MM.1S (cell line): ENCODE measurements around the gene ADK.

Source experiments
- DNase-seq: peaks from one replicate; pipeline ENCODE4 v3.0.0-alpha.2; 2015
- H2AFZ ChIP-seq: fragments of 300-600 bp; sonication (generic); 2 replicates; pipeline ENCODE4 v1.6.0; 2016; ENCODE audit warnings: antibody characterized with exemption, low read length
- H3F3A ChIP-seq: fragments of 300-600 bp; sonication (generic); 2 replicates; pipeline ENCODE4 v1.6.1; 2016; ENCODE audit warnings: mild to moderate bottlenecking, antibody characterized with exemption, low read length, moderate library complexity, mixed read lengths; ENCODE audit not compliant: insufficient read depth
- H3K27ac ChIP-seq: fragments of 300-600 bp; sonication (generic); 2 replicates; pipeline ENCODE4 v1.5.1; 2016; ENCODE audit warnings: mild to moderate bottlenecking, low read length
- H3K27me3 ChIP-seq: fragments of 300-600 bp; sonication (generic); replicated peaks from 2 replicates; pipeline ENCODE4 v1.6.0; 2016; ENCODE audit warnings: low read length; ENCODE audit not compliant: insufficient read depth
- H3K36me3 ChIP-seq: fragments of 300-600 bp; sonication (generic); replicated peaks from 2 replicates; pipeline ENCODE4 v1.6.1; 2016; ENCODE audit warnings: mild to moderate bottlenecking, low read length, mixed read lengths; ENCODE audit not compliant: insufficient read depth
- H3K4me1 ChIP-seq: fragments of 300-600 bp; sonication (generic); 2 replicates; pipeline ENCODE4 v1.6.1; 2016; ENCODE audit warnings: low read length, mixed read lengths
- H3K4me2 ChIP-seq: fragments of 300-600 bp; sonication (generic); 2 replicates; pipeline ENCODE4 v1.6.0; 2016; ENCODE audit warnings: low read depth, low read length
- H3K4me3 ChIP-seq: fragments of 300-600 bp; sonication (generic); 2 replicates; pipeline ENCODE4 v1.5.1; 2016; ENCODE audit warnings: low read length, mixed read lengths
- H3K79me2 ChIP-seq: fragments of 300-600 bp; sonication (generic); 2 replicates; pipeline ENCODE4 v1.6.1; 2016; ENCODE audit warnings: mixed run types, low read length, mixed read lengths
- H3K9ac ChIP-seq: fragments of 300-600 bp; sonication (generic); 2 replicates; pipeline ENCODE4 v1.6.1; 2016; ENCODE audit warnings: low read length, mixed read lengths
- H3K9me2 ChIP-seq: fragments of 300-600 bp; sonication (generic); replicated peaks from 2 replicates; pipeline ENCODE4 v1.6.1; 2016; ENCODE audit warnings: mild to moderate bottlenecking, low read length, mixed read lengths; ENCODE audit not compliant: insufficient read depth
- H3K9me3 ChIP-seq: fragments of 300-600 bp; sonication (generic); replicated peaks from 2 replicates; pipeline ENCODE4 v1.6.1; 2016; ENCODE audit warnings: mild to moderate bottlenecking, low read length, mixed read lengths; ENCODE audit not compliant: insufficient read depth
- H4K20me1 ChIP-seq: fragments of 300-600 bp; sonication (generic); 2 replicates; pipeline ENCODE4 v1.6.1; 2016; ENCODE audit warnings: mild to moderate bottlenecking, low read length, moderate library complexity, mixed read lengths; ENCODE audit not compliant: insufficient read depth
- EZH2 ChIP-seq: fragments of 300-600 bp; sonication (generic); optimal IDR thresholded peaks from 2 replicates; pipeline ENCODE3; 2017; ENCODE audit warnings: low read depth, mild to moderate bottlenecking, antibody characterized with exemption, low read length, mixed read lengths
- EZH2phosphoT487 ChIP-seq: fragments of 300-600 bp; sonication (generic); IDR thresholded peaks from 2 replicates; pipeline ENCODE4 v1.6.1; 2018; ENCODE audit warnings: antibody characterized with exemption, low read length
- TF ChIP-seq, protein P1 (sequence below): fragments of 300-600 bp; sonication (generic); IDR thresholded peaks from 2 replicates; pipeline ENCODE4 v1.5.1; 2016; ENCODE audit warnings: antibody characterized with exemption, low read length, mixed read lengths

The ADK gene

DNA sequence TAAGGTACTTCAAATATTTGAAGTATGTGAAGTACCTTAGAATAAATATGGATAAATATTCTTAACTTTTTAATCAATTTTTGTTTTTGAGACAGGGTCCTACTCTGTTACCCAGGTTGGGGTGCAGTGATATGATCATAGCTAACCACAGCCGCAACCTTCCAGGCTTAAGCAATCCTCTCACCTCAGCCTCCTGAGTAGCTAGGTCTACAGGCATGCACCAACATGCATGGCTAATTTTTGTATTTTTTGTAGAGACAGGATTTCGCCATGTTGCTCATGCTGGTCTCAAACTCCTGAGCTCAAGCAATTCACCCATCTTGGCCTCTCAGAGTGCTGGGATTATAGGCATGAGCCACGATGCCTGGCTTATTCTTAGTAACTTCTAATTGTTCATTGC is 555.9 kb downstream of the ADK start:
- Histone ChIP-seq H3K27me3 (no peaks in the 10 kb centered on the region), H3K4me3 (no peak overlapping the region), H3K79me2 (no peaks in the 10 kb centered on the region), H3K9me2 (no peaks in the 10 kb centered on the region), H3K9me3 (no peaks in the 10 kb centered on the region), H3K36me3 (no peaks in the 10 kb centered on the region), H3F3A (no peaks in the 10 kb centered on the region), H2AFZ (no peak overlapping the region), H3K27ac (no peak overlapping the region), H3K4me2 (no peak overlapping the region), H4K20me1 (no peaks in the 10 kb centered on the region), H3K4me1 (no peaks in the 10 kb centered on the region), H3K9ac (no peak overlapping the region)
- TF ChIP-seq, protein P1, sequence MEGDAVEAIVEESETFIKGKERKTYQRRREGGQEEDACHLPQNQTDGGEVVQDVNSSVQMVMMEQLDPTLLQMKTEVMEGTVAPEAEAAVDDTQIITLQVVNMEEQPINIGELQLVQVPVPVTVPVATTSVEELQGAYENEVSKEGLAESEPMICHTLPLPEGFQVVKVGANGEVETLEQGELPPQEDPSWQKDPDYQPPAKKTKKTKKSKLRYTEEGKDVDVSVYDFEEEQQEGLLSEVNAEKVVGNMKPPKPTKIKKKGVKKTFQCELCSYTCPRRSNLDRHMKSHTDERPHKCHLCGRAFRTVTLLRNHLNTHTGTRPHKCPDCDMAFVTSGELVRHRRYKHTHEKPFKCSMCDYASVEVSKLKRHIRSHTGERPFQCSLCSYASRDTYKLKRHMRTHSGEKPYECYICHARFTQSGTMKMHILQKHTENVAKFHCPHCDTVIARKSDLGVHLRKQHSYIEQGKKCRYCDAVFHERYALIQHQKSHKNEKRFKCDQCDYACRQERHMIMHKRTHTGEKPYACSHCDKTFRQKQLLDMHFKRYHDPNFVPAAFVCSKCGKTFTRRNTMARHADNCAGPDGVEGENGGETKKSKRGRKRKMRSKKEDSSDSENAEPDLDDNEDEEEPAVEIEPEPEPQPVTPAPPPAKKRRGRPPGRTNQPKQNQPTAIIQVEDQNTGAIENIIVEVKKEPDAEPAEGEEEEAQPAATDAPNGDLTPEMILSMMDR = no peak
- TF ChIP-seq EZH2phosphoT487 (no peak), EZH2 (no peak)
- DNase-seq = no peak

DNA sequence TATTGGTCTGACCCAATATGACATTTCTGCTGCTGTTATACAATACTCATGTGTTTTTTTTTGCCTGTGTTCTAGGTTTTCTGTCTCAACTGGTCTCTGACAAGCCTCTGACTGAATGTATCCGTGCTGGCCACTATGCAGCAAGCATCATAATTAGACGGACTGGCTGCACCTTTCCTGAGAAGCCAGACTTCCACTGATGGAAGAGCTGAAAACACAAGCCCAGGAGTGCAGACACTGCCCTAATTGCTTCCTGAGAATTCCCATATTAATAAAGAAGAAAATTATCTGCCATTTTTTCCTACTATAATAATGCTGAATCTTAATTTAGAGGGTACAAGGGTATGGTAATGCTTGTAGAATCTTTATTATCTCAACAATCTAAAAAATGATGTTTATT is 557.2 kb downstream of the ADK start:
- H3F3A ChIP-seq = no peaks in the 10 kb centered on the region
- H3K9me3 ChIP-seq = no peaks in the 10 kb centered on the region
- H3K79me2 ChIP-seq = no peaks in the 10 kb centered on the region

DNA sequence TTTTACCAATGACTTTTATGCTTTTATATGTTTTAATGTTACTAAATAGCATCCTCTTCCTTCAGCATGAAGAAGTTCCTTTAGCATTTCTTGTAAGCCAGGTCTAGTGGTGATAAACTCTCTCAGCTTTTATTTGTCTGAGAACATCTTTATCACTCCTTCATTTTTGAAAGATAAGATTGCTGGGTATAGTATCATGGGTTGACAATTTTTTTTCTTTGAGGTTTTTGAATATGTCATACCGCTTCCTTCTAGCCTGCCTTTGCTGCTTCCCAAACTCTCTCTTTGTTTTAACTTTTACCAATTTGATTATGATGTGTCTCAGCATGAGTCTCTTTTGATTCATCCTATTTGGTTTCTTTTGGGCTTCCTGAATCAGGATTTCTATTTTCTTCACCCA is 567.2 kb downstream of the ADK start:
- no peak for DNase-seq
- H3K4me3 ChIP-seq = no peak overlapping the region

More for the DNA sequence above, 557.2 kb downstream of the ADK start:
- Histone ChIP-seq H3K9ac (no peak overlapping the region), H2AFZ (no peak overlapping the region), H3K9me2 (no peaks in the 10 kb centered on the region), H3K36me3 (no peaks in the 10 kb centered on the region), H3K27ac (no peak overlapping the region), H3K27me3 (no peaks in the 10 kb centered on the region), H4K20me1 (no peaks in the 10 kb centered on the region), H3K4me2 (no peak overlapping the region), H3K4me1 (no peaks in the 10 kb centered on the region), H3K4me3 (no peak overlapping the region)
- TF ChIP-seq, protein P1 = no peak
- TF ChIP-seq EZH2 = no peak
- TF ChIP-seq EZH2phosphoT487 = no peak
- no peak for DNase-seq

More for the DNA sequence above, 567.2 kb downstream of the ADK start:
- Histone ChIP-seq H4K20me1 (no peaks in the 10 kb centered on the region), H3F3A (no peaks in the 10 kb centered on the region), H3K79me2 (no peaks in the 10 kb centered on the region), H3K9me2 (no peaks in the 10 kb centered on the region), H3K4me1 (no peaks in the 10 kb centered on the region), H2AFZ (no peak overlapping the region), H3K4me2 (no peak overlapping the region), H3K27ac (no peak overlapping the region), H3K36me3 (no peaks in the 10 kb centered on the region), H3K27me3 (no peaks in the 10 kb centered on the region), H3K9me3 (no peaks in the 10 kb centered on the region), H3K9ac (no peak overlapping the region)
- TF ChIP-seq EZH2phosphoT487 = no peak
- TF ChIP-seq, protein P1 = no peak
- TF ChIP-seq EZH2 = no peak
